Sigmoid colon (tissue), 4 donors: ENCODE data around the gene OPA3.

Source experiments
- CTCF ChIP-seq, 4 experiments: fragments of 450-650 bp in 3 of 4; fragments of 200-600 bp in 1 of 4; IDR thresholded peaks; one replicate each; pipeline ENCODE4 v1.5.1; 2016 to 2019; ENCODE audit warnings: antibody characterized with exemption in 4 of 4, mild to moderate bottlenecking in 3 of 4, moderate library complexity in 2 of 4
- EP300 ChIP-seq, 4 donors: sonication (generic); formaldehyde crosslinking; IDR thresholded peaks; one replicate each; pipeline ENCODE4 v1.6.1; 2017; ENCODE audit warnings: antibody characterized with exemption in 4 of 4
- POLR2A ChIP-seq, 2 donors: fragments of 450-650 bp; IDR thresholded peaks; one replicate each; pipeline ENCODE4 v1.6.1; 2016; ENCODE audit warnings: antibody characterized with exemption in 2 of 2, mild to moderate bottlenecking in 2 of 2, moderate library complexity in 2 of 2

- TF ChIP-seq POLR2A (IDR thresholded peaks at IDR 0.05) (peak; percentile 69 to 83), CTCF (IDR thresholded peaks at IDR 0.05) (peak in 1 of 4 experiments; percentile 35), EP300 (IDR thresholded peaks at IDR 0.05) (no peak)
Observed at GRCh38 chr19:45508861-45509691, 75.5 kb downstream of the OPA3 start.
